ENCODE data around the gene THSD4.

DNA sequence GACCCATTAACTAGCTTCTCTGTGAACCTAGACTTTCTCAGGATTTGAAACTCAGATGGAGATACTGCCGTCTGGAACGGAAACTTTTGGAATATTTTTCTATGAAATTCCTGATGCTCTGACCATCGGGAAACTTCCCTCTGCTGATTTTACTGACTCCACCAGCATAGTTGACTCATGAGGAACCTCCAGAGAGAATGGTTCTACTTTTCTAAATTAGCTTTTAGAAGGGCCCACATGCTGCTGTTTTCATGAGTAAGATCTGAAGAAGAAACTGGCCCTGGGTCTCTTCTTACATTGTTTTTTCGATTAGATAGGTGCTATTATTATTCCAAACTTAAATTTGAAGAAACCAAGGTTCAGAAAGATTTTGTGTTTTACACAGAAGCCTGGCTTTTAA lies 368.8 kb downstream of the THSD4 start:
- TF ChIP-seq, protein P1, sequence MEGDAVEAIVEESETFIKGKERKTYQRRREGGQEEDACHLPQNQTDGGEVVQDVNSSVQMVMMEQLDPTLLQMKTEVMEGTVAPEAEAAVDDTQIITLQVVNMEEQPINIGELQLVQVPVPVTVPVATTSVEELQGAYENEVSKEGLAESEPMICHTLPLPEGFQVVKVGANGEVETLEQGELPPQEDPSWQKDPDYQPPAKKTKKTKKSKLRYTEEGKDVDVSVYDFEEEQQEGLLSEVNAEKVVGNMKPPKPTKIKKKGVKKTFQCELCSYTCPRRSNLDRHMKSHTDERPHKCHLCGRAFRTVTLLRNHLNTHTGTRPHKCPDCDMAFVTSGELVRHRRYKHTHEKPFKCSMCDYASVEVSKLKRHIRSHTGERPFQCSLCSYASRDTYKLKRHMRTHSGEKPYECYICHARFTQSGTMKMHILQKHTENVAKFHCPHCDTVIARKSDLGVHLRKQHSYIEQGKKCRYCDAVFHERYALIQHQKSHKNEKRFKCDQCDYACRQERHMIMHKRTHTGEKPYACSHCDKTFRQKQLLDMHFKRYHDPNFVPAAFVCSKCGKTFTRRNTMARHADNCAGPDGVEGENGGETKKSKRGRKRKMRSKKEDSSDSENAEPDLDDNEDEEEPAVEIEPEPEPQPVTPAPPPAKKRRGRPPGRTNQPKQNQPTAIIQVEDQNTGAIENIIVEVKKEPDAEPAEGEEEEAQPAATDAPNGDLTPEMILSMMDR (IDR thresholded peaks at IDR 0.05): no peak
- no peak for TF ChIP-seq SIN3A (IDR thresholded peaks at IDR 0.05; ENCODE audit: borderline replicate concordance, insufficient read depth, low read depth, low read length)
- no peak for TF ChIP-seq POLR2AphosphoS5 (IDR thresholded peaks at IDR 0.05; ENCODE audit: low read depth, low read length)
- TF ChIP-seq, protein P2, sequence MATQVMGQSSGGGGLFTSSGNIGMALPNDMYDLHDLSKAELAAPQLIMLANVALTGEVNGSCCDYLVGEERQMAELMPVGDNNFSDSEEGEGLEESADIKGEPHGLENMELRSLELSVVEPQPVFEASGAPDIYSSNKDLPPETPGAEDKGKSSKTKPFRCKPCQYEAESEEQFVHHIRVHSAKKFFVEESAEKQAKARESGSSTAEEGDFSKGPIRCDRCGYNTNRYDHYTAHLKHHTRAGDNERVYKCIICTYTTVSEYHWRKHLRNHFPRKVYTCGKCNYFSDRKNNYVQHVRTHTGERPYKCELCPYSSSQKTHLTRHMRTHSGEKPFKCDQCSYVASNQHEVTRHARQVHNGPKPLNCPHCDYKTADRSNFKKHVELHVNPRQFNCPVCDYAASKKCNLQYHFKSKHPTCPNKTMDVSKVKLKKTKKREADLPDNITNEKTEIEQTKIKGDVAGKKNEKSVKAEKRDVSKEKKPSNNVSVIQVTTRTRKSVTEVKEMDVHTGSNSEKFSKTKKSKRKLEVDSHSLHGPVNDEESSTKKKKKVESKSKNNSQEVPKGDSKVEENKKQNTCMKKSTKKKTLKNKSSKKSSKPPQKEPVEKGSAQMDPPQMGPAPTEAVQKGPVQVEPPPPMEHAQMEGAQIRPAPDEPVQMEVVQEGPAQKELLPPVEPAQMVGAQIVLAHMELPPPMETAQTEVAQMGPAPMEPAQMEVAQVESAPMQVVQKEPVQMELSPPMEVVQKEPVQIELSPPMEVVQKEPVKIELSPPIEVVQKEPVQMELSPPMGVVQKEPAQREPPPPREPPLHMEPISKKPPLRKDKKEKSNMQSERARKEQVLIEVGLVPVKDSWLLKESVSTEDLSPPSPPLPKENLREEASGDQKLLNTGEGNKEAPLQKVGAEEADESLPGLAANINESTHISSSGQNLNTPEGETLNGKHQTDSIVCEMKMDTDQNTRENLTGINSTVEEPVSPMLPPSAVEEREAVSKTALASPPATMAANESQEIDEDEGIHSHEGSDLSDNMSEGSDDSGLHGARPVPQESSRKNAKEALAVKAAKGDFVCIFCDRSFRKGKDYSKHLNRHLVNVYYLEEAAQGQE (IDR thresholded peaks at IDR 0.05; ENCODE audit: insufficient read depth in 1 of 2, low read depth in 2 of 2, low read length in 1 of 2): no peak
